Vein endothelial cell (primary cell): ENCODE results near the gene GNG14. TPM values are rescaled to one million over a fixed set of nuclear protein-coding genes. Genes with fewer than 3 reads are reported as not detected.

Experiments
- small RNA-seq: library from RNA; depleted of rRNA; stranded (forward); fragments of <200 nt; gene quantifications from one replicate; pipeline ENCODE3, GENCODE V24; 2012
- total RNA-seq: library from RNA; depleted of rRNA; stranded (reverse); fragments of >200 nt; gene quantifications from 2 replicates; pipeline ENCODE4 v1.2.3, GENCODE V29; 2012

Gene GNG14
- total RNA-seq: not detected in 2 replicates

GRCh38 chr19:12687496-12688196 lies at the start of gene GNG14:
Gene GNG14 (plus strand): TSS chr19:12687998. CDS start chr19:12688049, 51 bp downstream.

GRCh38 chr19:12666265-12667048 lies 21.3 kb upstream of the GNG14 start, which contains the start of the genes MAN2B1 and WDR83:
Gene MAN2B1 (minus strand): TSS chr19:12666742. CDS start chr19:12666701, 41 bp downstream.
Gene WDR83 (plus strand): TSS chr19:12666807. CDS start chr19:12669791, 2,984 bp downstream.

GRCh38 chr19:12681074-12681987 lies 6.5 kb upstream of the GNG14 start, which contains the start of gene DHPS:
Gene DHPS (minus strand): TSS chr19:12681880. CDS start chr19:12681766, 114 bp downstream.

GRCh38 chr19:12696366-12697335 lies 8.9 kb downstream of the GNG14 start, which contains the start of gene FBXW9:
Gene FBXW9 (minus strand): TSS chr19:12696631. CDS start chr19:12696581, 50 bp downstream.

GRCh38 chr19:12723641-12724426 lies 36.0 kb downstream of the GNG14 start, which contains the start of gene TNPO2:
Gene TNPO2 (minus strand): TSS chr19:12723932. CDS start chr19:12720977, 2,955 bp downstream.

DNA sequence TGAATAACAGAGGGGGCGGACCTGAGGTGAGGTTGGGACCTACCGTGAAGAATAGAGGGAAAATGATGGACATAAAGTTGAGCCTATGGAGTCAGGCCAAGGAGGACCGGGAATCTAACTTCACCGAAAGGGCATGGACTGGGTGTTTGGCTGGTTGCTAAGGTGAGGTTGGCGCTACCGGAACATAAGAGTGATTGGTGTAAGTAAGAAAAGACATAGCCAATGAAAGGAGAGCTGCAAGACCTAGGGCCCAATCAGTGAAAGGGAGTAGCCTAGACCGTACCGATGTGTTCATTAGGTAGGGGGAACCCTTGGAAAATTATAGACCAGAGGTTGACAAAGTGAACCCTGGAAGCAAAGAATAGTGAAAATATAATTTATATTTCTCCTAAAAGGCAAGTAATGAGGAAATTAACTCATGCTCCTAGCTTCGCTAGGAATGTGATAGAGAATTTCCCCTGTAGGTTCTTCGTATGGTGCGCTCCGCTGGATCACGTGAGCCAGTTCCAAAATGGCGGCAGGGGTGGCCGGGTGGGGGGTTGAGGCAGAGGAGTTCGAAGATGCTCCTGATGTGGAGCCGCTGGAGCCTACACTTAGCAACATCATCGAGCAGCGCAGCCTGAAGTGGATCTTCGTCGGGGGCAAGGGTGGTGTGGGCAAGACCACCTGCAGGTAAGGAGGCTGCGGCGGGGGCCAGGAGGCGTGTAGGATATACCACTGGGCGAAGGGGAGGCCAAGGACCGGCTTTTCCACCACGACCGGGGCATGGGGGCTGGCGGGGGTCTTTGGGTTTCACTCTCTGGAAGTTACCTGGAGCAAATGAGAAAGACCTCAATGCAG lies 49.4 kb downstream of the GNG14 start, which contains the start of gene GET3:
GET3 (plus strand) TSS at position 503 of the 840 bp plus-strand sequence; CDS start at position 512, 9 bp downstream.

Small RNA genes within 50 kb of the gene (small RNA-seq; reads per million reads assigned to genes)
- gene SNORD41: 12.4 reads per million, percentile 96 among the genes with 10 or more reads in this experiment

Other genes starting within 250 kb of the GNG14 start
- gene ZNF443, start 247.0 kb upstream of the GNG14 start, total RNA-seq: 4.6 and 5.2 TPM in 2 replicates
- 2.3 and 3.6 TPM in 2 replicates for gene ZNF709, start 203.2 kb upstream of the GNG14 start, total RNA-seq
- 5.9 and 6.9 TPM in 2 replicates for gene ZNF564, start 136.5 kb upstream of the GNG14 start, total RNA-seq
- 7.2 and 9.9 TPM in 2 replicates for gene ZNF490, start 77.2 kb upstream of the GNG14 start, total RNA-seq
- gene ZNF791, start 77.1 kb upstream of the GNG14 start, total RNA-seq: 18.3 and 20.6 TPM in 2 replicates
- gene MAN2B1, start 21.3 kb upstream of the GNG14 start, total RNA-seq: 51.2 and 53.2 TPM in 2 replicates
- gene WDR83, start 21.2 kb upstream of the GNG14 start, total RNA-seq: 4.9 and 8.8 TPM in 2 replicates
- gene DHPS, start 6.1 kb upstream of the GNG14 start, total RNA-seq: 52.6 and 53.0 TPM in 2 replicates
- 16.5 and 21.9 TPM in 2 replicates for gene FBXW9, start 8.6 kb downstream of the GNG14 start, total RNA-seq
- 55.5 and 61.4 TPM in 2 replicates for gene TNPO2, start 35.9 kb downstream of the GNG14 start, total RNA-seq
- 169 and 191 TPM in 2 replicates for gene TRIR, start 46.7 kb downstream of the GNG14 start, total RNA-seq
- gene GET3, start 49.5 kb downstream of the GNG14 start, total RNA-seq: 89.2 and 91.0 TPM in 2 replicates
- not detected in 2 replicates for gene BEST2, start 63.8 kb downstream of the GNG14 start, total RNA-seq
- gene HOOK2, start 87.6 kb downstream of the GNG14 start, total RNA-seq: 9.0 and 9.5 TPM in 2 replicates
- gene JUNB, start 103.5 kb downstream of the GNG14 start, total RNA-seq: 57.4 and 78.7 TPM in 2 replicates
- gene PRDX2, start 113.8 kb downstream of the GNG14 start, total RNA-seq: 221 and 264 TPM in 2 replicates
- gene THSD8, start 114.1 kb downstream of the GNG14 start, total RNA-seq: not detected in 2 replicates
- 19.5 and 25.5 TPM in 2 replicates for gene RNASEH2A, start 118.6 kb downstream of the GNG14 start, total RNA-seq
- gene RTBDN, start 146.6 kb downstream of the GNG14 start, total RNA-seq: not detected in 2 replicates
- gene MAST1, start 150.5 kb downstream of the GNG14 start, total RNA-seq: 0.29 and 0.33 TPM in 2 replicates
- 16.8 and 20.9 TPM in 2 replicates for gene DNASE2, start 193.5 kb downstream of the GNG14 start, total RNA-seq
- not detected in 2 replicates for gene KLF1, start 199.2 kb downstream of the GNG14 start, total RNA-seq
- 30.1 and 33.7 TPM in 2 replicates for gene GCDH, start 203.2 kb downstream of the GNG14 start, total RNA-seq
- gene SYCE2, start 231.3 kb downstream of the GNG14 start, total RNA-seq: not detected in 2 replicates
- gene FARSA, start 245.7 kb downstream of the GNG14 start, total RNA-seq: 74.1 and 78.0 TPM in 2 replicates